ENCODE results near the gene ESPN.
A peak's percentile ranks its signal among the peaks of the same experiment; 100 is the strongest.

Gene ESPN

GRCh38 chr1:6409053-6409452 lies 15.5 kb upstream of the ESPN start:
- no peak for DNase-seq

GRCh38 chr1:6409733-6410132 lies 14.8 kb upstream of the ESPN start:
- no peak for DNase-seq

- DNase-seq: no peak
These were observed 14.2 kb upstream of the ESPN start for GRCh38 chr1:6410248-6410893.

DNA sequence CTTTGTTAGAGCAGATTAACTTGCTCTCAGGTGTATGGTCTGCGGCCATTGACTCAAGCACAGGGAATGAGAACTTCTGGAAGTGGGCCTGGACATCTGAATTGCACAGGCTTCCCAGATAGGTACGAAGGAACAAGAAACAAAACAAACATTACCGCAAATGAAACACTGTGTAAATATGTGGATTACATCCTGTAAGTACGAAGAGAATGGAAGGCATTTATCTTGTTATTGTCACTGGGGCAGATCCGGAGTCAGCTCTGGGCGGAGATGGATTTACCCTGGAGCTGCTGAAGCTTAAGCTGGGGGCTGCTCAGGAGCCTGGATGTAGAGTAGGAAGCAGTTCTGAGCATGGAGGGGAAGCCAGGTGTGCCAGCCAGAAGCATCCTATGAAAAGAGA lies 11.7 kb upstream of the ESPN start:
- no peak for DNase-seq

DNA sequence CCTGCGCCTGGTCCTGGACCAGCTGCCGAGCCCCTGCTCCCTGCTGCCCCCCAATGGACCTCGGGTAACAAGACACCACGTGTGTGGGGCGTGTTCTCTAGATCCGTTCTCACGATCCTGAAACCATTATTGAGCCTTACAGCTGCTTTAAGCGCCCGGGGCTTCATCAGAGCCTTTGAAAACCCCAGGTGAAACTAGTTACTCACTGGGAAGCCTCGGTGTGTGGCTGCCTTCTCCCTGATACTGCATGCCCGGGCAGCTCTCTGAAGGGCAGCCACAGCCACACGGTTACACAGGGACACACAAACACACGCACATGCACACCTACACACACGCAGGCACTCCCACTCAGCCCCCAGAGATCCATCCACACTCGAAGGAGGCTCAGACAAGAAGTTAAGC lies 10.1 kb upstream of the ESPN start:
- DNase-seq: peak; percentile 66 to 83

GRCh38 chr1:6414881-6415626 lies 9.5 kb upstream of the ESPN start:
- no peak for DNase-seq

DNA sequence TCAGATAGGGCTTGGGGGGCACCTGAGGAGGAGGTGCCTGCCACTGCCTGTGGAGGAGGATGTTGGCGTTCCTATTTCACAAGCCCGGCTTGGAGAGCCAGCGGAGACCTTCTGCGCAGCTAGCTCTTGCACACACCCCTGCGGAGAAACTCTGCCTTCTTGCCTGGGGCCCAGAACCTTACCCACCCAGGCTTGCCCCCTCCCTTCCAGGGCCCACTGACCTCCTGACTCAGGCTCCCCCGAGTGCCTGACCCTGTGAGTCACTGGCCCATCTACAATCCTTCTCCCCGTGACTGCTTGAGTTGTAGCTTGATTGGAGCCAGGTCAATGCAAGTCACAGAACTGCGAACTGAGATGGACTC lies 8.3 kb upstream of the ESPN start:
- DNase-seq: no peak

GRCh38 chr1:6416906-6417305 lies 7.7 kb upstream of the ESPN start:
- no peak for DNase-seq

DNA sequence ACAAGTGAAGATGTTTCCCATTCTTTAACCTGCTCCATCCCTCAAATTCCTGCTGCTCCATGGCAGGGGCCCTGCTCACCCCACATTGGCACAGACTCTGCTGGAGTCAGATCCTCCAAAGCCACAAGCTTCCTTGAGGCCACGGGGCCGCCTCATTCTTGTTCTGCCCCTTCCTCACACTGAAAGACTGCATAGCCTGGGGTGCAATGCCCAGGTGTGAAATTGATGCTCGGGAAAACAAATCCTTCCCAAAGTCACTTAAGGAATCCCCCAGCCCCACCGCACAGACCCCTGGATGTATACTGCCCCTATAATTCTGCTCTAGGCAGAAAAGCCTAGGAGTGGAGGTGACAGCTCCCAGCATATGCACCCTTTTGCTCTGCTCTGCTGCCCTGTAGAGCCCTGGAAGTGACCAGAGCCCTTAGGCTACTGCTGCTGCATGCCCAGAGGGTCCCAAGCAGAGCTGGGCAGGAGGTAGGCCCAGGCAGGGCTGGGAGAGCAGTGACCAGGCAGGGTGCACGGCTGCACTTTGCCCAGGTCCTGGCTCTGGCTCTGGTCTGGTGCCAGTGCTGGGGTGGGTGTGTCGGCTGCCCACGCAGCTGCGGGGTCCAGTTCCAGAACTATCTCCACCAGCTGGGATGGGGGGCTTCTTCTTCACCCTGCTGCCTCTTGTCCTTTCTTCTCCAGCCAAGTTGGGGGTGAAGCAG lies 6.5 kb upstream of the ESPN start:
- DNase-seq: no peak

DNA sequence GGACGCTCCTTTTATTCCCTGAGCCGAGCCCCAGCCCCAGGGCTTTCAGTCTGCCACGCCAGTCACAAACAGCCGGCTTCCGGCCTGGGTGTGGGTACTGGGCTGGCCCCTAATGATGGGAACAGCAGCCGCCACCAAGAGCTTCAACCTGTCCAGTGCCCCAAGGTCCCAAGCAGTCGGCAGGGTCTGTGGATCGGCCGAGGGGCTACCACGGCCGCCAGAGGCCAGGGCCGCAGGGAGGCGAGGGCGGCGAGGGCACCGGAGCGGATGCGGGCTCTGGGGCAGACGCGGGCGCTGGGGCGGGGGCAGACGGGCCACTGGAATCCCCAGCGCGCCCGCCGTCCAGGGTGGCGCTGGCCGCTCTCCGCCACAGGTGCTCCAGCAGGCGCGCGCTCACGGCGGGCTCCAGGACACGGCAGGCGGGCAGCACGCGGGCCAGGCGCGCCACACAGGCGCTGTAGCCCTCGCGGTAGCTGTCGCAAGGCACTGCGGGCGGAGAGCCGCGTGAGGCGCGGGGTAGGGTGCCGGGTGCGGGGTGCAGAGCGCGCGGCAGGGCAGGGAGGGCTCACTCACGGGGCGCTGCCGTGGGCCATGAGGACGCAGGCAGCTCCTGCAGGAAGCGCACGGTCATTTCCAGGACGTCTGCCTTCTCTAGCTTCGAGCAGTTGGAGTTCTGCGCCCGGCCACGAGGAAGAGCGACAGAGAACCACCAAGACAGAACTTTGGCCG lies 5.7 kb upstream of the ESPN start:
- DNase-seq: peak in 1 of 2 experiments; percentile 69

DNA sequence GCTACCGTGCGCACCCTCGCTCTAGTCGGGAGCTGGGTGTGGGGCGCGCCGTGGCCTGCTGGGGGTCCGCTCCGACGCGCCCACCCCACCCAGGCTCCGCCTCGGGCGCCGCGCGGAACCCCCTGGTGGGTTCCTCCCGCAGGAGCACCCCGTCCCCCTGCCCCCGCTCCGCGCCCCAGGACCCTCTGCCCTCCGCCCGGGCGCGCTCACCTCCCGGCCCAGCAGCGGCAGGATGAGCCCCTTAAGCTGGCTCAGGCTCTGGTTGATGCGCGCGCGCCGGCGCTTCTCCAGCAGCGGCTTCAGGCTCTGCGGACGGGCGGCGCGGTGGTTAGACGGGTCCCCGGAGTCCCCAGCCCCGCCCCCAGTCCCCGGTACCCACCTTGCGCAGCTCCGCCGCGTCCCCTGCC lies 5.2 kb upstream of the ESPN start:
- peak in 1 of 2 experiments; percentile 89 for DNase-seq

- DNase-seq: peak; percentile 56 to 89
These were observed 4.6 kb upstream of the ESPN start, which contains the start of gene HES2 for GRCh38 chr1:6419804-6420453. HES2 (minus strand) TSS chr1:6419919; CDS start chr1:6419820, 99 bp downstream.

- DNase-seq: peak; percentile 56 to 88
These were observed 4.0 kb upstream of the ESPN start for GRCh38 chr1:6420454-6421042.

DNA sequence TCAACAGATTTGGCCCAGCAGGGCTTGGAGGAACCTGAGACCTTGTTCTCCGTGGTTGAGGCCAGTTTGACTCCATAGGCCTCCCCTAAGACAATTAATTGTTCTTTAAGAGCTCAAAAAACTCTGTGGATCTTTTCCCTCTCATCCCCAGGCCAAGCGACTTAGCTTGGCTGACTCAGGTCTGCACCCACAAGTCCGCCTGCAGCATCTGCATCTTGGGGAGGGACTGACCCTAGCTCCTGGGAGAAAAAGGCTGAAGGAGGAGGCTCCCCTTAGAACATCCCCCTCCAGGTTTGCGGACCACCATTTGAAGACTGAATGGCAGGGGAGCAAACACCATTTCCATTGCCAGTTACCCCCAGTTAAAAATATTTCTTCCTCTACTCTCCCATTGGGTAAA lies 3.3 kb upstream of the ESPN start:
- no peak for DNase-seq

DNA sequence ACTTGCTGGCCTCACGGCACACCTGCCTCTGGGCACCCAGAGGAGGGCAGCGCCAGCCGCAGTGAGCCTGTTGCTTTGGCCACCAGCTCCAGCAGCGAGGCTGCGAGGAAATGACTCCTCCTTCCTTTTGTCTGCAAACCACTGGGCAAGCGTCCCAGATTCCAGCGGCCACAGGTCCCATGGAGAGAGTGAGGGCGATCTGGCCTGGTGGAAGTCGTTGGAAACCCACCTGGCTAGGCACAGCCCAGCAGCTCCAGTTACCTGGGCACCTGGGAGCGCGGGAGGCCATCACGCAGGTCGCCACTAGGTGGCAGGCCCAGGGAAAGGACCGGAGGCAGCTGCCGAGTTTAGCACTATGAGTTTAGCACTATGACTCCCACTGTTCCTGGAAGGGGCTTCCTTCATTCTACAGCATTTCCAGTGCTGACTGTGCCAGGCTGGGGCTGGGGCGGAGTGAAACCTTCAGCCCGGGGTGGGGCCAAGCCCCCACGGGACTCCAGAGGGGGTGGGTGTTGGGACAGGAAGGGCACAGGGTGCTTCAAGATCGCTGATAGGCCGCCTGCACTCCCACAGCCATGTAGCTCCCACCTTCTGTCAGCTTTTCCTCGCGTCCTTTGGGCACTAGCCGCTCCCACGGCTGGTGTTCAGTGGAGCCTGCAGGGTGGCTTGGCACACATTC lies 1.1 kb upstream of the ESPN start:
- DNase-seq: peak; percentile 66 to 88

DNA sequence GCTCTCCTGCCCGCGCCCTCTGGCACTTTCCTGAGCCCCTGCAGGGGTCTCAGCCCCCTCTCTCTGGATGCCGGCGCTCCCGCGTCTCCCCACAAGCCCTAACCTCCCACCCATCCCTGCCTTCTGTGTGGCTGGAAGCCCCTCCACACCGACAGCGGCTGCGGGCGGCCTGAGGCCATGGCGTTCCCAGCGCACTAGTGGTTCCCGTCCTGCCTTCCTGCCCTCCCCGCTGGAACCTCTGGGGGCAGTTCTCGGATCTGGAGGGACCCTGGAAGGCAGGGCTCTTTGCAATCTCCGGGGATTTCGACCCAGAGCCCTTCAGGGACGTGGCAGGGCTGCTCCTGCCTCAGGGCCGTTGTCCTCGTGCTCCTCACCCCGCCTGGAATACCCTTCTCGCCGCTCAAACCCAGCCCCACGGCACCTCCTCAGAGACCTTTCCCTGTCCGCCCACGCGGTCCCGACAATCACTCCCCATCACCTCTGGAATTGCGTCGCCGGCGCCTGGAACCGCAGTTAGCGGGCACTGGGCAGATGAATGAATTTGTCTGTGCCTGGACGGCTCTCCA lies 493 bp upstream of the ESPN start:
- DNase-seq: no peak

- DNase-seq: no peak
These were observed 1.1 kb downstream of the ESPN start for GRCh38 chr1:6425658-6426057.

GRCh38 chr1:6426277-6426971 lies 1.8 kb downstream of the ESPN start:
- no peak for DNase-seq

- no peak for DNase-seq
These were observed 2.4 kb downstream of the ESPN start for GRCh38 chr1:6426972-6427350.

DNA sequence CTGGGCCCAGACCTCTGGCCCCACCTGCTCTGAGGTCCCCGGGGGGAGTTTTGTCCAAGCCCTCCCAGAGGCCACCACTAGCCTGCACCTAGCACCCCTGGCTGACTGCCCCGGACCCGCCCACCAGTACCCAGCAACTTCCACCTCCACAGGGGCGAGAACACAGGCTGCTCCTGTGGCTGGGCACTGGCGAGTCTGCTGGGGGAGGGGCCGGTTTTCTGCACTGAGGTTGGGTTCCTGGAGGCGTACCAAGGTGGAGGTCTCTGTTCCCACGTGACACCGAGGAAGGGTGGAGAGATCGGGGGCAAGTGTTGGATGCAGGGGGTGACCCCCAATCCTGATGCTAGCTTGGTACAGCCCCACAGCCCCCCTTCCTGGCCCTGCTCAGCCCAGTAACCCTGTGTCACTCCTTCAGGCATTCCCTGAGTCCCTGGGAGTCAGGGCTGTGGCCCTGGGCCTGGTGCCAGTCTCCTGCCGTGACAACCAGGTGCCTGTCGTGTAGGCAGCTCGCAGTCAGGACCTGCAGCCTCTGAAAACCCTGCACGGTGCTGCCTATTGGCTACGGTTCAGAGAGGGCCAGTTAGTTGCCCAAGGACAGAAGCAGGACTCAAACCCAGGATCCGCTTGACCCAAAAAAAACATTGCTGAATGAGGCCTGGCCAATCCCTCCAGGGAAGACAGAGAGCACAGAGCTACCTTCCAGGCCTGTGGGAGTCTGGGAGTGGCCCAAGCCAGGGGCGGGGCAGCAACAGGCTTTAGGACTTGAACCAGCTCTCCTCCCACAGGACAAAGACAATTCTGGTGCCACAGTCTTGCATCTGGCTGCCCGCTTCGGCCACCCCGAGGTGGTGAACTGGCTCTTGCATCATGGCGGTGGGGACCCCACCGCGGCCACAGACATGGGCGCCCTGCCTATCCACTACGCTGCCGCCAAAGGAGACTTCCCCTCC lies 3.1 kb downstream of the ESPN start:
- DNase-seq: no peak

Measured in NCI-H526 (cell line).